Breast epithelium (tissue), 4 donors: ENCODE data around the gene SPTBN5. TPM values are rescaled to one million over a fixed set of nuclear protein-coding genes. Genes with fewer than 3 reads are reported as not detected.

Experiments
- DNase-seq, 2 donors: peaks; one replicate each; pipeline ENCODE4 v3.0.0-alpha.2; 2019; ENCODE audit warnings: low spot score in 2 of 2
- H3K27ac ChIP-seq, 2 donors: fragments of 200-600 bp; sonication (generic) in 1 of 2; one replicate each; pipeline ENCODE4 v1.5.1; 2016 to 2019; ENCODE audit warnings: mild to moderate bottlenecking in 1 of 2
- H3K27me3 ChIP-seq, 2 donors: fragments of 200-600 bp; sonication (generic) in 1 of 2; one replicate each; pipeline versions ENCODE4 v1.5.1 to v1.6.0; 2017 to 2019; ENCODE audit warnings: control low read depth in 1 of 2, mild to moderate bottlenecking in 1 of 2
- H3K36me3 ChIP-seq: fragments of 200-600 bp; one replicate; pipeline ENCODE4 v1.5.1; 2019
- H3K4me1 ChIP-seq, 2 donors: fragments of 200-600 bp; sonication (generic); one replicate each; pipeline ENCODE4 v1.5.1; 2016 to 2019; ENCODE audit warnings: control low read depth in 1 of 2
- H3K4me3 ChIP-seq, 3 donors: fragments of 200-600 bp; sonication (generic); 1 replicate in 2 of 3; 2 replicates in 1 of 3; pipeline ENCODE4 v1.5.1; 2016 to 2019; ENCODE audit warnings: mild to moderate bottlenecking in 3 of 3, moderate library complexity in 2 of 3
- H3K9me3 ChIP-seq, 2 donors: fragments of 200-600 bp; sonication (generic) in 1 of 2; one replicate each; pipeline ENCODE4 v1.5.1; 2016 to 2019; ENCODE audit warnings: control low read depth in 1 of 2
- POLR2A ChIP-seq: fragments of 450-650 bp; IDR thresholded peaks from one replicate; pipeline ENCODE4 v1.6.1; 2016; ENCODE audit warnings: antibody characterized with exemption, mild to moderate bottlenecking, moderate library complexity
- POLR2AphosphoS5 ChIP-seq, 3 donors: sonication (generic); formaldehyde crosslinking; IDR thresholded peaks; one replicate each; pipeline ENCODE4 v1.6.1; 2017; ENCODE audit warnings: antibody characterized with exemption in 3 of 3
- intact Hi-C: fragments of 100-400 bp; cut with DNase I; formaldehyde crosslinking; loops from one replicate; pipeline ENCODE4 v1.15.1; 2023; ENCODE audit warnings: low total_unique reads
- total RNA-seq, 3 donors: library from RNA; depleted of rRNA; stranded (reverse); fragments of >200 nt; gene quantifications; one replicate each; pipeline ENCODE4 v1.1.0, GENCODE V29; 2016
- TF ChIP-seq, protein P1 (sequence below), 3 donors: fragments of 450-650 bp; IDR thresholded peaks; one replicate each; pipeline ENCODE4 v1.5.1; 2016 to 2017; ENCODE audit warnings: antibody characterized with exemption in 3 of 3, mild to moderate bottlenecking in 3 of 3, moderate library complexity in 3 of 3

The SPTBN5 gene
- total RNA-seq, 3 donors from 2014 or later = 0.16 to 2.3 (median 2.0) TPM

DNA sequence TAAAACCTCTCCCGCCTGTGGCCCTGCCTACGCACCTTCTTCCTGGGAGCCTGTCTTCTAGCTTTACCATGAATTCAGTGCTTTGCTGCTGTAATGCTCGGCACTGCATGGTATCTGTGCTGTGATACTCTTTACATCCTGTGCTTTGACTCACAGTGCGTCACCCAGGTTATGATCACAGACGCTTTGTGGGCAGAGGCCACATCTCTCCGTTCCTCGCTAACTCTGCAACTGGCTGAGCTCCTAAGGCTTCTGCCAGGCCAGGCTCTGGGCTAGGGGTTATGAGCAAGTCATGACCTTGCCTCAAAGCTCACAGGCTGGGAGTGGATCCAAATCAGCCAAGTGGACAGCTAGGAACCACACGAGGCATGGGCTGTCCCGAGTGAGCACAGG, 23.2 kb downstream of the SPTBN5 start:
- H3K4me1 ChIP-seq = no peaks in the 10 kb centered on the region
- no peak for TF ChIP-seq POLR2A
- no peak for TF ChIP-seq POLR2AphosphoS5 (IDR thresholded peaks at IDR 0.05)
- TF ChIP-seq, protein P1, sequence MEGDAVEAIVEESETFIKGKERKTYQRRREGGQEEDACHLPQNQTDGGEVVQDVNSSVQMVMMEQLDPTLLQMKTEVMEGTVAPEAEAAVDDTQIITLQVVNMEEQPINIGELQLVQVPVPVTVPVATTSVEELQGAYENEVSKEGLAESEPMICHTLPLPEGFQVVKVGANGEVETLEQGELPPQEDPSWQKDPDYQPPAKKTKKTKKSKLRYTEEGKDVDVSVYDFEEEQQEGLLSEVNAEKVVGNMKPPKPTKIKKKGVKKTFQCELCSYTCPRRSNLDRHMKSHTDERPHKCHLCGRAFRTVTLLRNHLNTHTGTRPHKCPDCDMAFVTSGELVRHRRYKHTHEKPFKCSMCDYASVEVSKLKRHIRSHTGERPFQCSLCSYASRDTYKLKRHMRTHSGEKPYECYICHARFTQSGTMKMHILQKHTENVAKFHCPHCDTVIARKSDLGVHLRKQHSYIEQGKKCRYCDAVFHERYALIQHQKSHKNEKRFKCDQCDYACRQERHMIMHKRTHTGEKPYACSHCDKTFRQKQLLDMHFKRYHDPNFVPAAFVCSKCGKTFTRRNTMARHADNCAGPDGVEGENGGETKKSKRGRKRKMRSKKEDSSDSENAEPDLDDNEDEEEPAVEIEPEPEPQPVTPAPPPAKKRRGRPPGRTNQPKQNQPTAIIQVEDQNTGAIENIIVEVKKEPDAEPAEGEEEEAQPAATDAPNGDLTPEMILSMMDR (IDR thresholded peaks at IDR 0.05) = no peak
- no peak overlapping the region for H3K27ac ChIP-seq
- no peak overlapping the region for H3K4me3 ChIP-seq
- intact Hi-C loops = no loop called here
- no peak for DNase-seq
- no peaks in the 10 kb centered on the region for H3K27me3 ChIP-seq
- no peaks in the 10 kb centered on the region for H3K9me3 ChIP-seq
- H3K36me3 ChIP-seq = no peaks in the 10 kb centered on the region

DNA sequence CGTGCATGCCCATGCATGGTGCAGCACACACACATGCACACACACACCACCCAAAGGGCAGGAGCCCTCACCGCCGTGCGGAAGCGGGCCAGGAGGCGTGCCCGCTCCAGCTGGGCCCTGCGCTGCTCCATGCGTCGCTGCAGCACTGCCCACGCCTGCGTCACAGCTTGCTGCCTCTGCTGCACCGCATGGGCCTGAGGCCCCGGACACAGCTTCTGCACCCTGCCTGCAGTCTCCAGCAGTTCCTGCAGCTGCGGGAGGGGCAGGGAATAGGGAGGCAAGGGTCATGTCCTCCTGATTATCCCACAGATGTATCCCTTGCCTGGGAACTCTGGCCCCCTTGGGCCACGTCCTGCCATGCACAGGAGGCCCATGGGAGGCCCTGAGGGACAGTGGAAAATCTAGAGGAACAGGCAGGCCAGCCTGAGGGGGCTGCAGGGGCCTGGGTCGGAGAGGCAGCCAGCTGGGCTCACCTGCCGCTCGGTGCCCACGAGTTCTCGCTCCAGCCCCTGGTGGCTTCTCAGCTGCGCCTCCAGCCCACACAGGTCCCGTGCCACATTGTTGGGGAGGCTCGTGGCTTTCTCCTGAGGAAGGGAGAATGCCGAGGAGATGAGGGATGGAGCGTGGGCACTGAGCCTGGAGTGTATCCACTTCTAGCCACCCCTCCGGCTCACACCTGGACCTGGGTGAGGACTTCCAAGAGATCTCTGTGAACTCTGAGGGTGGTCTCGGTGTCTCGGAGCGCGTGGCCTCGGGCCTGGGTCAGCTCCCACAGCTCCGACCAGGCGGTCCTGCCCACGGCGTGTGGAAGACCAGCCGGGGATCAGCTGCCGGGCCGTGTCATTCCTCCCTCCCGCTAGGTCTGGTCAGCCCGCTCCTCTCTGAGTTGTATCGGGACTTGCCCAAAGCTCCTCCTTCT, 23.8 kb downstream of the SPTBN5 start:
- Histone ChIP-seq H3K4me3 (no peak overlapping the region), H3K27ac (no peak overlapping the region), H3K9me3 (no peaks in the 10 kb centered on the region), H3K4me1 (no peaks in the 10 kb centered on the region), H3K36me3 (no peaks in the 10 kb centered on the region), H3K27me3 (no peaks in the 10 kb centered on the region)
- TF ChIP-seq, protein P1 (IDR thresholded peaks at IDR 0.05) = no peak
- TF ChIP-seq POLR2A = no peak
- no peak for TF ChIP-seq POLR2AphosphoS5 (IDR thresholded peaks at IDR 0.05)
- DNase-seq = no peak
- intact Hi-C loops = no loop called here

DNA sequence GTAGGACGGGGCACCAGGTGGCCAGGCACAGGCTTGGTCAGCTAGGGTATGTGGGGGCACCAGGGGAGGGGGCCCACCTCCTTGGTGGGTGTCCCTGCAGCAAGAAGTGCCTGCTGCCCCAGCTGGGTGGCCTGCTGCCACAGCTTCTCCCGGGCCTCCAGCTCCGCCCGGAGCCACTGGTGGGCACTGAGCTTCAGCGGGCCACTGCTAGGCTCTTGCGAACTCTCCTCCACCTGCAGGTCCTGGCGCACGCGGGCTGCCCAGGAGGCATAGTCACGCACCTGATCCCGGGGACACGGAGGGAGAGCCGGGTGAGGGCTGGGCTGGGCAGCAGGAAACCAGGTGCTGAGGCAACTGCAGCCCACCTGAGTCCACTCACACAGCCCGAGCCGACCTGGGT, 25.5 kb downstream of the SPTBN5 start:
- DNase-seq = no peak
- TF ChIP-seq POLR2AphosphoS5 (IDR thresholded peaks at IDR 0.05) = no peak
- TF ChIP-seq POLR2A = no peak
- TF ChIP-seq, protein P1 (IDR thresholded peaks at IDR 0.05) = no peak
- no peaks in the 10 kb centered on the region for H3K27me3 ChIP-seq
- no peak overlapping the region for H3K27ac ChIP-seq
- intact Hi-C loops = no loop called here
- H3K36me3 ChIP-seq = no peaks in the 10 kb centered on the region
- H3K9me3 ChIP-seq = no peaks in the 10 kb centered on the region
- H3K4me3 ChIP-seq = no peak overlapping the region
- H3K4me1 ChIP-seq = no peaks in the 10 kb centered on the region

DNA sequence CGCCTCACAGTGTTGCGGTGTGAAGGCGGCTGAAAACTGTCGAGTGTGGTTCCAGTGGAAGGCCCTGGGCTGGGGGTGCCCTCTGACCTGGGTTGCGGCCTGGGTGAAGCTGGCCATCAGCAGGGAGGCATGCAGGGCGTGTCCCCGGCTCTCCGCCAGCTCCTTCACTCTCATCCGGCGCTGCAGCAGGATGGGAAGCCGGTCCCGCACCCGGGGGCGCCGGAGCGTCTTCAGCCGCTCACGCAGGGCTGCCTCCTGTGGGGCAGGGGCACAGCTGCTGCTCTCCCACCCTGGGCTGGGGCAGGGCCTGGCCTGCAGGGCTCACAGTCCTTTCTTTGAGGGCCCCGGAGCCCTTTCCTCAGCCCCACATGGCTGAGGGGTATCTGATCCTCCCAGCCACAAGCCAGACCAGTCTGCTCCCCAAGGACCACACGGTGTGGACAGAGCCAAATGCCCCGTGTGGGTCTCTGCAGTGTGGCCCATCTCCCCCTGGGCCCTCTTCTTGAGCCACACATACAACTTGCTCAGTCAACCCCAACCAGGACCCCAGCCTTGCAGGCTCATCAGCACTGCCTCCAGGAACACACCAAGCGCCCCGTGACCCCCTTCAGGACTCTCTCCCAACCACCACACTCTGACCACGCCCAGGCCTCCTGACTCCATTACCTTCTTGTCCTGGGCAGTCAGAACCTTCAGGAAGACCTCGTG, 26.8 kb downstream of the SPTBN5 start:
- Histone ChIP-seq H3K36me3 (no peaks in the 10 kb centered on the region), H3K4me1 (no peaks in the 10 kb centered on the region), H3K4me3 (no peak overlapping the region), H3K27me3 (no peaks in the 10 kb centered on the region), H3K27ac (no peak overlapping the region), H3K9me3 (no peaks in the 10 kb centered on the region)
- DNase-seq = no peak
- TF ChIP-seq, protein P1 (IDR thresholded peaks at IDR 0.05) = no peak
- TF ChIP-seq POLR2AphosphoS5 (IDR thresholded peaks at IDR 0.05) = no peak
- TF ChIP-seq POLR2A = no peak
- intact Hi-C loops = no loop called here

DNA sequence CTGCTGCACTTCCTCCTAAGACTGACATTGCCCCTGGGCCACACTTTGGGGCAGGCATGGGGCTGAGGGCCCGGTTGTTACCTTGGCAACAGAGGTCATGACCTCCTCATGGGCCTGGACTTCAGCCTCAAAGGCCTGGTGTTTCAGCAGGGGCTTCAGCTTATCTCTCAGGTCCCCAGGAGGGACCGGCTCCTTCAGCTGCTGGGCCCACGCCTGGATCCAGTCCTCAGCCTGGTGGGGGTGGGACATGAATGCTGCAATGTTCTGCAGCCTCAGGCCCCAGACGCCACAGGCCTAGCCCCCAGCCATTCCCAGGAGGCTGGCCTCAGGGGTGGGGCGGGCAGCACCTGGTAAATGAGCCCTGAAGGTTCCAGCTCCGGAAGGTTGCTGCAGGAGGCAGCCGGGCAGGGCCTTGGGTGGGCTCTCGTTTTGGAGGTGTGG, 27.6 kb downstream of the SPTBN5 start:
- no peaks in the 10 kb centered on the region for H3K27me3 ChIP-seq
- DNase-seq = no peak
- H3K4me3 ChIP-seq = no peak overlapping the region
- H3K27ac ChIP-seq = no peak overlapping the region
- intact Hi-C loops = no loop called here
- no peaks in the 10 kb centered on the region for H3K9me3 ChIP-seq
- H3K36me3 ChIP-seq = no peaks in the 10 kb centered on the region
- no peak for TF ChIP-seq POLR2A
- TF ChIP-seq, protein P1 (IDR thresholded peaks at IDR 0.05) = no peak
- no peak for TF ChIP-seq POLR2AphosphoS5 (IDR thresholded peaks at IDR 0.05)
- H3K4me1 ChIP-seq = no peaks in the 10 kb centered on the region
